Epidermal melanocyte (primary cell): ENCODE data around the gene PRSS27.

Experiments used
- DNase-seq: peaks from one replicate; pipeline ENCODE4 v3.0.0; 2011; ENCODE audit warnings: low spot score; ENCODE audit not compliant: insufficient read length

PRSS27 gene

DNA sequence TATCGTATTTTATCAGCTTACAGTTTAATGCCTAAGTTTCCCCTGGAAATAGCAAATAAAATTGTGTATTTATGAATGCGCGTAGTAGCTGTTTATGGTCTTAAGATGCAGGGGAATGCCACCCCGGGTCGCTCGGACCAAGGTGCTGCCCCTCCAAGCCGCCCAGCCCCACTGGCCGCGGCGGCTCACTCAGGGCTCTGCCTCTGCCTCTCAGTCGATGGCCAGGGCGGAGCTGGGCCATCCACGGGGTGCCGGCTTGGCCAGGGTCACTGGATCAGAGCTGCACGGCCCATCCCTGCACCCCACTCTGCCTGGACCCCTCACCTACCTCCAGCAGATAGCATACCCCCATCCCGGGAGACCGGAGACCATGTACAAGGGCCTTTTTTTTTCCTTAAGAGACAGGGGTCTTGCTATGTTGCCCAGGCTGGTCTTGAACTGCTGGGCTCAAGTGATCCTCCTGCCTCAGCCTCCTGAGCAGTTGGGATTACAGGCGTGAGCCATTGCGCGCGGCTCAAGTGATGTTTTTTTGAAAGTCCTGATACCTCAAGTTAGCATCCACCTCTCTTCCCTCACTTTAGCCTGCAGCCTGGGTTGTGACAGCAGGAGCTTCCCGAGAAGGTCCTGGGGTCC lies 11.0 kb downstream of the PRSS27 start:
- no peak for DNase-seq

DNA sequence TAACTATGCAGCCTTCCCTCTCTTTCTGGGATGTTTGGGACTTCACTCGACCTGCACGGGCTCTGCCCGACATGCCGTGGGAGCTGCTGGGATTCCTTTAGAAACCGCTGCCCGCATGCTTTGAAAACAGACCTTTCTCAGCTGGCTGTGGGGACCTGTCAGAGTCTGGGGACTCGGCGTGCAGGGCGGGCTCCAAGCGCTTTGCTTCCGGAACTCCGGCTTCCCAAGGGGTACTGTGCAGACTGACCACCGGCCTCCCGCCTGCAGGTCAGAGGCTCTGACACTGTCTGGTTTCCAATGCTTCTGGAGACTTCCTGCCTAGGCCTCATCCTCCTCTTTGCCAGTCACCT lies 11.8 kb downstream of the PRSS27 start:
- no peak for DNase-seq

DNA sequence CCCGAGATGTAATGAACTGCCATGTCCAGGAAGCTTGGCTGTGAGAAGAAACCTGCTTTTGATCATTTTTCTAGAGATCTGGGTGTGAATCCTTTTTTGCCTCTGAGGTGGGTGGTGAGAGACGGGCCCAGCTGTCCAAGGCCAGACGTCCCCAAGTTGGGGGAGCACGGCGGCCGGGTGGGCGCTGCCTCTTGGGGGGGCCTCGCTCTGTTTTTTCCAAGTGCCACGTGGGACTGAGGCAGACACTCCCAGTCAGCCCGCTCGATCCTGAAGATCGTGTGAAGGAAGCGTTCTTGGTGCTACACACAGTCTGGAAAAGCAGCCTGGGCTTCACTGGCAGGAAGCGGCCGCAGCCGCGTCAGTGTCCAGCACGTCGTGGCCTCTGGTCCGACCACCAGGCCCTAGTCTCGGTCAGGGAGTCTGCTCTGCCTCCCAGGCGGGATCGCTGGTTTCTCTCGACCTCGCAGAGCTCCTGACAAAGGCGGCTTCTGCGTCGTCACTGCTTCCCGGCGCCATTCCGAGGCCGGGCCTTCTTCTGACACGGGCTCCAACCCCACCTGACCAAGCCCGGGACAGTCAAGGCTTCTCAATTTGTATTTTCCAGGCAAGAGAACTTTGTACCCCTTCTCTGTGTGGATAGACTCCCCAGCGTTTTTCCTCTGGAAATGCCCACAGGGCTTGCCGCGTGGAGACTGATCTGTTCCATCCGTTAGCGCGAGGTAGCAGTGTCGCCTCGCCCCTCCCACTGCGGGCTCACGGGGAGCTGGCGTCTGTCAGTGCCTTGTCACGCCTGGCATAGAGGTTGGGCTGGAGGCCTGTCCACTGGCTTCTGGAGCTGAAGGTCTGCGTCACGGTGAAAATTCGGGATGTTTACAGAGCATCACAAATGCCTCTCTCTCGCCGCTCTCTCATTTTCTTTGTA lies 12.4 kb downstream of the PRSS27 start:
- no peak for DNase-seq

- DNase-seq, result no peak
Measured at GRCh38 chr16:2706611-2707311, 13.3 kb downstream of the PRSS27 start.

DNA sequence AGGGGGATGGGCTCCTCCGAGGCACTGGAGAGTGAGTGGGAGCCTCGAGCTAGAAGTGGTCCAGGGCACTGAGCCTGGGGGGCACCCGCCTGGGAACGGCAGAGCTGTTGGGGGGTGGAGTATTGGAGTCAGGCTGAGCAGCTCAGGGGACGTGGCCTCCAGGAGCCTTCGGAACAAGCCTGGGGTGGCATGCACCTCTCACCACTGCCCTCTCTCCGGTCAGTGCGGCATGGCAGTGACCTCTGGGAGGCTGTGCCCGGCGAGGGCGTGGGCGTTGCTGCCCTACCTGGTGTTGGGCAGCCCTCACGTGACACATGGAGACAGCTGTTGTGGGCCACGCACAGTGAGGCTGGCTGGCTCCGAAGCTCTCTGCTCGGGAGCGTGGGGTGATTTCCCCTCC lies 13.9 kb downstream of the PRSS27 start:
- no peak for DNase-seq

DNA sequence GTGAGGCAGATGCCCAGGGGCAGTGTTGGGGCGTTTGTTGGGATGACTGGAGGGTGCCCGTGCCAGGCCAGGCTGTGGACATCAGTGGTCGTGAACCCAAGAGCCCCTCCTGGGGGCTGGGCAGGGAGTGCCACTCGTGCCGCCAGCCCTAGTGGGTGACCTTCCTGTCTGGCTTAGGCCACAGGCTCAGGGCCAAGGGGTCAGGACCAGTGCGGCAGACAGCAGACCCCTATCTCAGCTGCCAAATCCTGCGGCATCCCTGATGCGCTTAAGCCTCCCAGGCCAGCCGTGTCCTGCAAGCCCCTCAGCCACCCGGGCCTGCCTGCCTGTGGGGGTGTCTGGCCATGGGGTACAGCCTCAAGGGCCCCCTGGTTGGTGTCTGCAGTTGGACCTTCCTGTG lies 14.7 kb downstream of the PRSS27 start:
- no peak for DNase-seq

DNA sequence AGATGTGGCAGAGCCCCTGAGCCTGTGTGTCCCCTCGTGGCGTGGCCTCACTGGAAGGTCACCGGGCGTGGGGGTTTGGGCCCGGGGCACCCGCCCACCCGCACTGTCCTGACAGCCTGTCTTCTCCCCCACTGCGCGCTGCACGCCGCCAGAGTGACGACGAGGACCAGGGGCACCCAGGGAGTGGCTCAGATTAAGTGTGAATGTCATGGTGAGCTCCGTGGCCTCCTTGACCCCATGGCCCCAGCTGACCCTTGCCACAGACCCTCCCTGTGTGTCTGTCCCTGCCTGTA lies 15.1 kb downstream of the PRSS27 start:
- no peak for DNase-seq

DNA sequence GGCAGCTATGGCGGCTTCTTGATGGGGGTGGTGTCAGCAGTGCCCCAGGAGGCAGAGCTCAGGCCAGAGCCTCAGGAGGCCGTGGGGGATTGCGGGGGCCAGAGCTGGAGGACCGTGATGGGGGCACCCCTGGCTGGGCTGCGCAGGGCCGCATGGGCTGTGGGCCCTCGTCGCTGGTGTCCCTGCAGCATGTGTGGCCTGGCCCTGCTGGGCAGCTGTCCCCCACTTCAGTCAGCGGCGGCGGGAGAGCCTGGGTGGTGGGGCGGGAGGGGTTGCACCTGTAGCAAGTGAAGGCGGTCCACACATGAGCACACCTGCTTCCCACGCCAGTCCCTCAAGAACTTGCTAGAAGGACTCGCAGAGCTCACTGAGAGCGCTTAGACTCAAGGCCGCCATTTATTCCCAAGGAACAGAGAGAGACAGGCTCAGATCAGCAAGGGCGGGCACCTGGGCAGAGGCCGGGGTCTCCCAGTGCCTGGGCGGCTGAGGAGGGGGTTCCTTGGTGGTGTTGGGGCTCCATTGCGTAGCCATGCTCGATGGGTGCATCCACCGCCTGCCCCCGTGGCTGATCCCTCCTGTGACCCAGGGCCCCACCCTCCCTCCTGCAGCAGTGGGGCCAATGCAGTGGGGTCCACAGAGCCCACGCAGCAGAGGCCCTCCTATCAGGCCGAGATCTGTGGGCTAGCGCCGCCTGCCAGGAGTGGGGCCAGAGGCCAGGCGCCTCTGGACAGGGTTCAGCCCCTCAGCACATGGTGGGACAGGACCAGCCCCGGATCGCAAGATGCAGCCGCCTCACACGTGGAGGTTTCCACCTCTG lies 15.7 kb downstream of the PRSS27 start:
- DNase-seq, result no peak

DNA sequence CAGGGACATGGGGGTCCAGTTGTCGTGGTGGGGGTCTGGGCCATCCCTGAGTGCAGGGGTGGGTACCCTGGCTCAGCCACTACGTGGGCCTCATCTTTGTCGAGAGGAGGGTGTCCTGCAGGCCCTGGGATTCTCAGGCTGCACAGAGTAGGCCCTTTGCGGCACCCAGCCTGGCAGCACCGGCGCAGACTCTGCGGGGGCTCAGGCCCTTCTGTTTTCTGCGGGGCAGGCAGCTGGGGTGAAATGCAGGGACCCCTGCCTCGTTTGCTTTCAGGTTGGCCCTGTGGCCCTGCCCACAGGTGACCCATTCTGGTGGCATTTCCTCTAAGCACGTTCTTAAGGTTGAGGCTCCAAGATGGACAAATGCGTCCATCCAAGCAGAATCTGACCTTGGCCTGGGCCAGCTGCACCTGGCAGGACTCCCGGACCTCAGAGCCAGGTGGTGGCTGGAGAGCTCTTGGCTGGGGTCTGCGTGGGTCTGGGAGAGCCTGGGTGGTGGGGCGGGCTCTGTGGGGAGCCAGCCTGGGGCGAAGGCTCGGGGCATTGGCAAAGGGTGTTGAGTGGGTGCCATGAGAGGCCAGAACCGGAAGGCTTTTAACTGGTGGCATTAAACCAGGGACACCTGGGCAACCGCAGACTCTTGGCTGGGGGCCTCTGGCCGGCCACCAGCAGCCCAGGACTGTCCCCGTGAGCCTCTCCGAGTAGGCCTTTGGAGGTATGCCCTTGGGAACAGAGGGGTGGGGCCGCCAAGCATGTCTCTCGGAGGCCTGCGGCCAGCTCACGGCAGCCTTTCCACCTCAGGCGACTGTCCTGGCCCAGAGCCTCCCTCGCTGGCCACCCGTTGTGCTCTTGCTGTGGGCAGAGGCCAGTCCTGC lies 16.9 kb downstream of the PRSS27 start:
- no peak for DNase-seq

DNA sequence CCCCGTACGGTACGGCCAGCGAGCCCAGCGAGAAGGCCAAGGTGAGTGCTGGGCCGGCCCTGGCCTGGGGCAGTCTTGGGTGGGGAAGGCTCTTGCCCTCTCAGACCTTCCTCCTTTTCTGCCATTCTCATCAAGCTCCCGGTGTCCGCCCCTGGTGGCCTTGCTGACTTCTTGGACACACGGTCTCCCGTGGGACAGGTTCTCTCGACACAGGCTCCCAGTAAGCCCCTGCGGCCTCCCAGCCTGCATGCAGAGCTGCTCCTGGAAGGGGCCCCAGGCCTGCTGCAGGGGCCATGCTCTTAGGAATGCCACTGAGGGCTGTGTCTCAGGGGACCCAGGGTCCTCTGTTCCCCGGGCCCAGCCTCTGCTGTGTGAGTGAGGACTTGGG lies 17.6 kb downstream of the PRSS27 start:
- DNase-seq, result no peak

DNA sequence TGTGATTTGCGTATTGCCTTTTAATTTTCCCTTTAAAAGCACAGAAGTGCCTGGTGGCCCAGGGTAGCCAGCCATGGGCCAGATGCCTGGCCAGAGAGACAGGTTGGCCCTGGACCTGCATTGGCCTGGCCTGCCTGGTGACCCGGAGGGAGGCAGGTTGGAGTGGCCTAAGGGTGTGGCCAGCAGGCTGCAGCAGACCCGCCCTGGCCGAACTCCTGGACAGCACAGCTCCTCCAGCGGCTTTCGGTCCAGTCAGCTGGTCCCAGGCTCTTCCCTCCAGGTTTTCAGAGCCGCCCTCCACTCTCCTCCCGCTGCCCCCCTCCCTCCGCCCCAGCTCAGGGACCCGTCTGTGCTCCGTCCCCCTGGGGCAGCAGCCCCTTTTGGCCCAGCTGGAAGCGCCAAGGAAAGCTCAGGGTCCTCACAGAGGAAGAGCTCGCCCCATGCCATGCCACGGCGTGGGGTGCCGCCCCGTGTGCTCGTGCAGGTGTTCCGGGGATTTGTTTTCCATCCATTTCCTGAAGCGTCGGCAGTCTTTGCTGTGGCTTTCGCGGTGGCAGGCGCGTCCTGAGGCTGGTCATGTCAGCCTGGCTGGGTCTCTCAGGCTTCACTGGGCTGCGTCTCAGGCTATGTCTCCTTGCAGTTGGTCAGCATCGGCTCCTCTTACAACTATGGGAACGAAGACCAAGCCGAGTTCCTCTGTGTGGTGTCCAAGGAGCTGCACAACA lies 18.1 kb downstream of the PRSS27 start:
- no peak for DNase-seq

DNA sequence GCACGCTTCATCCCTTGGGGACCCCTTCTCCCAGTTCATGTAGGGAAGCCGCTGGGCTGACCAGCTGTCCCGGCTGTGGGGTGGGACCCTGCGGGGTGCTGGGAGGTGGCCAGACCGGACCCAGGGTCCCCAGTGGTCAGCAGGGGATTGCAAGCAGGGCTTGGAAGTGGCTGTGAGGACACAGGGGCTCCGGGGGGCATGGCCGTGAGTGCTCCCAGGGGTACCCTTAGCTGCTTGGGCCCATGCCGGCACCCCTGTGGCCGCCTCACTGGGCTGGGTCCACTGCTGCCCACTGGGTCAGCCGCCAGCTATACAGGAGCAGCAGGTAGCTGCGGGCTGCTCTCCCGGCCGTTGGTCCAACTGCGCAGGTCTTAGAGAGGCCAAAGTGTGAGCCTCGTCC lies 18.8 kb downstream of the PRSS27 start:
- no peak for DNase-seq

DNA sequence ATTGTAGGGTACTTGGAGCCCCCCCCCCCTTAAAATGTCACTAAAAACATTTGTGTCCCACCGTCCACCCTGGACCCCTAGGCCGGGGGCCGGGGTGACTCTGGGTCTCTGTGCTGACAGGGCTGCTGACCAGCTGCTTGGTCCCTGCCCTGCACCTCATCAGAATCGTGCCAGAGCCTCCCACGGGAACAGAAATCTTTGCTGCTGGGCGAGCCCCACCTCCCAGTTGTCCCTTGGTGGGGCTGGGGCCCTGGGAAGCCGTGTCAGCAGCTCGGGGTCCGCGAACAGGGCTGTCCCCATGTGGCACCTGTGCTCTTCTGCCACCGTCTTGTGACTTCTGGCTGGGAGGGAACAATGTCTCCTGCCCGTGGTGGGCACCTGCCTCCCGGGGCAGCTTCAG lies 19.2 kb downstream of the PRSS27 start:
- DNase-seq, result no peak

DNA sequence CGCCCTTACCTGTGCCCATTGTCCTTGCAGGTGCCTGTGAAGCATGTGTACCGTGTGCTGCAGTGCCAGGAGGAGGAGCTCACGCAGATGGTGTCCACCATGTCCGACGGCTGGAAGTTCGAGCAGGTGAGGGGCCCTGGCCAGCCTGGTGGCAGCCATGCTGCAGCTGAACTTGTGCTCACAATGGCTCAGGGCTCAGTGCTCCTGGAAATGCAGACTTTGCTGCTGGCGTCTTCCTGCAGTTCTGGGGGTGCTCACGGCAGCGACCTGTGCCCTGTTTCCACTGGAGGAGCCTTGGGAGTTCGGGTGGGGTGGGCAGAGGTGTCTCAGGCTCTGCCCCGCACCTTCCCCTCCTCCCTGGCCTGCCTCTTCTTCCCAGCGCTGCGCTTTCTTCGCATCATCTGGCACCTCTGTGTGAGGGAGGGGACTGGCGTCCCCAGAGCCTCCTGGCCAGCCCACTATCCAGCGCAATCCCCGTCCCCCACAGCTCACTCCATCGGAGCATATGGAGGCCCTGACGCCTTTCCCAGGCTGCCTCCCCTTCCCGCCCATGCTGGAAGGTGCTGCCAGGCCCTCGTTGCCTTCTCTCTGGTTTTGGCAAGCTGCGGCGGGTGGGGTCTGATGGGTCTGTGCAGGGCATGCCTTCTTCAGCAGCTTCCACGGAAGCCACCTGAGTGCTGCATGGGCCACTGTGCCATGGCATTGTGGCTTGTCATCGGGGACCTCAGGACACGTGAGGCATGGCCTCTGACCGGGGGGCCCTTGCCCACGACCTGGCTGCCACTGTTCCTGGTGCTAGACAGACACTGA lies 20.0 kb downstream of the PRSS27 start:
- DNase-seq, result no peak

GRCh38 chr16:2698965-2699750 lies 20.9 kb downstream of the PRSS27 start:
- no peak for DNase-seq

GRCh38 chr16:2698103-2698870 lies 21.7 kb downstream of the PRSS27 start:
- no peak for DNase-seq

DNA sequence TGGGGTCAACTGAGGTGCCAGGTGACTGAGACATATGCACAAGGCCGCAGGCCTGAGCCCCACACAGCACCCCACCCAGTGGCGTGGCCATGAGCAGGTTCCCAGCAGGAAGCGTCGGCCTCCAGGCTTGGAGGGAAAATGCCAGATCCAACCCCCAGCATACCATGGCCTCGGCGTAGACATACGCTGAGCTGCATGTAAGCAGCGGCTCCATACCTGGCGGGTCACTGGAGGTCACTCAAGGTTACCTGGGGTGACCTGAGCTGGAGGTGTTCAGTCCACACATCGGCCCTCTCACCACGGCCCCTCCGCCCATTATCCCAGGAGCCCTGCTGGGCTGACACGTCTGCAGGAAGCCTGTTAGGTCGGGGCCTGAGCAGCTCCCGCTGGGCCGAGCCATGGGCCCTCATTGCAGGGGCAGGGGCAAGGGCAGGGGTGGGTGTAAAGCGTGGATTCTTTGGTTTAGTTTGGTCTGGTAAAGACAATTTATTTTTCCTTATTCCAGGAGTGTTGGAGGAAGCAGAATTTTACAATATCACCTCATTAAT lies 22.5 kb downstream of the PRSS27 start:
- no peak for DNase-seq
